HUES48 (cell line): ENCODE results near the gene FTSJ1.
"Not testable (repeated sequence)": the region's sequence is repeated elsewhere in the genome, so short reads cannot be mapped to it uniquely, and the experiment has no call there.

Source experiments
- H3K27ac ChIP-seq: one replicate; pipeline ENCODE4 v1.7.0; 2013; ENCODE audit warnings: low read depth, low read length, inconsistent platforms
- H3K27me3 ChIP-seq: 2 replicates; pipeline ENCODE4 v1.6.1; 2013; ENCODE audit warnings: mild to moderate bottlenecking, low read length; ENCODE audit not compliant: control insufficient read depth, insufficient read depth
- H3K36me3 ChIP-seq: 2 replicates; pipeline ENCODE4 v1.6.1; 2013; ENCODE audit warnings: low read length; ENCODE audit not compliant: control insufficient read depth, insufficient read depth
- H3K4me1 ChIP-seq: 2 replicates; pipeline ENCODE4 v1.6.1; 2013; ENCODE audit warnings: mild to moderate bottlenecking, low read length; ENCODE audit not compliant: control insufficient read depth, insufficient read depth
- H3K4me3 ChIP-seq: 2 replicates; pipeline ENCODE4 v1.5.1; 2013; ENCODE audit warnings: mild to moderate bottlenecking, low read depth, low read length
- H3K9ac ChIP-seq: 2 replicates; pipeline ENCODE4 v1.6.1; 2013; ENCODE audit warnings: mild to moderate bottlenecking, low read depth, low read length, moderate library complexity
- H3K9me3 ChIP-seq: 2 replicates; pipeline ENCODE4 v1.6.1; 2013; ENCODE audit warnings: low read length; ENCODE audit not compliant: control insufficient read depth, insufficient read depth

Gene FTSJ1

GRCh38 chrX:48522291-48522690, 46.3 kb downstream of the FTSJ1 start:
- Histone ChIP-seq H3K4me3 (peak overlapping the region; percentile 81), H3K4me1 (no peaks in the 10 kb centered on the region)

GRCh38 chrX:48523682-48524081, 47.7 kb downstream of the FTSJ1 start:
- no peak overlapping the region for H3K4me3 ChIP-seq

More at GRCh38 chrX:48522291-48522690, 46.3 kb downstream of the FTSJ1 start:
- H3K27ac ChIP-seq: peak overlapping the region; percentile 82
- H3K9ac ChIP-seq: peak overlapping the region; percentile 57
- H3K36me3 ChIP-seq: peaks cover 26% of the 10 kb centered on the region
- peaks cover 26% of the 10 kb centered on the region for H3K9me3 ChIP-seq
- no peaks in the 10 kb centered on the region for H3K27me3 ChIP-seq

GRCh38 chrX:48525853-48526252, 49.9 kb downstream of the FTSJ1 start:
- H3K9me3 ChIP-seq: peaks cover 31% of the 10 kb centered on the region
- H3K27me3 ChIP-seq, H3K27ac ChIP-seq, H3K9ac ChIP-seq, H3K4me3 ChIP-seq, H3K4me1 ChIP-seq: not testable (repeated sequence)
- H3K36me3 ChIP-seq: peaks cover 43% of the 10 kb centered on the region

More at GRCh38 chrX:48523682-48524081, 47.7 kb downstream of the FTSJ1 start:
- Histone ChIP-seq H3K4me1 (no peaks in the 10 kb centered on the region), H3K27me3 (no peaks in the 10 kb centered on the region), H3K9ac (no peak overlapping the region), H3K9me3 (peaks cover 33% of the 10 kb centered on the region), H3K36me3 (peaks cover 40% of the 10 kb centered on the region), H3K27ac (no peak overlapping the region)

GRCh38 chrX:48530736-48531135, 54.7 kb downstream of the FTSJ1 start:
- no peak overlapping the region for H3K27ac ChIP-seq

GRCh38 chrX:48531358-48531959, 55.5 kb downstream of the FTSJ1 start:
- no peak overlapping the region for H3K27ac ChIP-seq
- H3K9me3 ChIP-seq: peaks cover 22% of the 10 kb centered on the region
- no peaks in the 10 kb centered on the region for H3K4me1 ChIP-seq
- H3K36me3 ChIP-seq: peaks cover 25% of the 10 kb centered on the region
- H3K27me3 ChIP-seq: no peaks in the 10 kb centered on the region
- H3K4me3 ChIP-seq: no peak overlapping the region
- no peak overlapping the region for H3K9ac ChIP-seq

More at GRCh38 chrX:48530736-48531135, 54.7 kb downstream of the FTSJ1 start:
- Histone ChIP-seq H3K9ac (no peak overlapping the region), H3K9me3 (peaks cover 23% of the 10 kb centered on the region), H3K4me1 (no peaks in the 10 kb centered on the region), H3K27me3 (no peaks in the 10 kb centered on the region), H3K4me3 (no peak overlapping the region), H3K36me3 (peaks cover 30% of the 10 kb centered on the region)

- Histone ChIP-seq H3K4me3 (no peak overlapping the region), H3K36me3 (peaks cover 18% of the 10 kb centered on the region), H3K27ac (no peak overlapping the region), H3K27me3 (no peaks in the 10 kb centered on the region), H3K4me1 (no peaks in the 10 kb centered on the region), H3K9me3 (peaks cover 23% of the 10 kb centered on the region), H3K9ac (no peak overlapping the region)
These were observed 56.2 kb downstream of the FTSJ1 start for GRCh38 chrX:48532161-48532560.

- Histone ChIP-seq H3K9ac (no peak overlapping the region), H3K4me3 (no peak overlapping the region), H3K27me3 (no peaks in the 10 kb centered on the region), H3K36me3 (peaks cover 8% of the 10 kb centered on the region), H3K9me3 (peaks cover 22% of the 10 kb centered on the region), H3K4me1 (no peaks in the 10 kb centered on the region), H3K27ac (no peak overlapping the region)
These were observed 57.2 kb downstream of the FTSJ1 start for GRCh38 chrX:48533165-48533564.
